Stimulated activated CD4-positive, alpha-beta T cell treated with anti-CD3 and anti-CD28 coated beads, TNF-alpha, amount 100 ng/mL, for 24 hours (primary cell): ENCODE measurements around the gene LUZP1.

Experiments
- DNase-seq, 3 experiments: peaks; one replicate each; pipeline ENCODE4 v3.0.0-alpha.2; 2020; ENCODE audit warnings: low read depth in 3 of 3

Gene LUZP1

GRCh38 chr1:23084880-23085279 is 83.8 kb downstream of the LUZP1 start:
- no peak for DNase-seq

- no peak for DNase-seq
These were observed 84.8 kb downstream of the LUZP1 start for GRCh38 chr1:23083714-23084480.

- DNase-seq: no peak
These were observed 87.3 kb downstream of the LUZP1 start for GRCh38 chr1:23081376-23081775.

- DNase-seq: no peak
These were observed 87.8 kb downstream of the LUZP1 start for GRCh38 chr1:23080885-23081284.

GRCh38 chr1:23079025-23079424 is 89.6 kb downstream of the LUZP1 start:
- no peak for DNase-seq

GRCh38 chr1:23074012-23074411 is 94.6 kb downstream of the LUZP1 start:
- DNase-seq: no peak

- DNase-seq: no peak
These were observed 99.0 kb downstream of the LUZP1 start for GRCh38 chr1:23069675-23070074.

GRCh38 chr1:23069149-23069548 is 99.5 kb downstream of the LUZP1 start:
- no peak for DNase-seq

GRCh38 chr1:23066075-23066474 is 102.6 kb downstream of the LUZP1 start:
- DNase-seq: no peak

GRCh38 chr1:23065385-23065784 is 103.3 kb downstream of the LUZP1 start:
- no peak for DNase-seq

- DNase-seq: no peak
These were observed 106.4 kb downstream of the LUZP1 start for GRCh38 chr1:23062271-23062670.

- no peak for DNase-seq
These were observed 111.4 kb downstream of the LUZP1 start for GRCh38 chr1:23057301-23057700.

GRCh38 chr1:23051290-23051909 is 117.3 kb downstream of the LUZP1 start:
- no peak for DNase-seq

- DNase-seq: no peak
These were observed 118.5 kb downstream of the LUZP1 start for GRCh38 chr1:23050201-23050600.

GRCh38 chr1:23044035-23044434 is 124.6 kb downstream of the LUZP1 start:
- DNase-seq: no peak

GRCh38 chr1:23040509-23040908 is 128.1 kb downstream of the LUZP1 start:
- no peak for DNase-seq

- no peak for DNase-seq
These were observed 129.3 kb downstream of the LUZP1 start for GRCh38 chr1:23039308-23039826.

GRCh38 chr1:23037081-23037740 is 131.4 kb downstream of the LUZP1 start:
- no peak for DNase-seq

- DNase-seq: no peak
These were observed 132.7 kb downstream of the LUZP1 start for GRCh38 chr1:23035823-23036452.
